H9 (cell line): Measurements from ENCODE around the gene HMOX1. TPM values are rescaled to one million over a fixed set of nuclear protein-coding genes. Genes with fewer than 3 reads are reported as not detected.

Experiments
- DNase-seq: peaks from one replicate; pipeline ENCODE4 v3.0.0-alpha.2; 2017
- H2AFZ ChIP-seq: one replicate; pipeline ENCODE4 v1.6.1; 2013; ENCODE audit warnings: mild to moderate bottlenecking, low read length, control low read depth, moderate library complexity
- H2AK5ac ChIP-seq: 2 replicates; pipeline ENCODE4 v1.6.1; 2013; ENCODE audit warnings: low read length, control low read depth, mixed read lengths; ENCODE audit not compliant: insufficient read length
- H2BK120ac ChIP-seq: one replicate; pipeline ENCODE4 v1.6.1; 2013; ENCODE audit warnings: low read depth, mild to moderate bottlenecking, low read length, control low read depth, inconsistent platforms; ENCODE audit not compliant: poor library complexity, severe bottlenecking
- H2BK12ac ChIP-seq: 2 replicates; pipeline ENCODE4 v1.6.1; 2013; ENCODE audit warnings: low read length, control low read depth, mixed read lengths, low read depth; ENCODE audit not compliant: insufficient read length
- H2BK15ac ChIP-seq: 2 replicates; pipeline ENCODE4 v1.6.1; 2013; ENCODE audit warnings: low read depth, low read length, control low read depth
- H2BK20ac ChIP-seq: one replicate; pipeline ENCODE4 v1.6.1; 2013; ENCODE audit warnings: low read depth, mild to moderate bottlenecking, low read length, control low read depth, inconsistent platforms; ENCODE audit not compliant: poor library complexity, severe bottlenecking
- H2BK5ac ChIP-seq: 2 replicates; pipeline ENCODE4 v1.6.1; 2013; ENCODE audit warnings: low read length, control low read depth, mixed read lengths; ENCODE audit not compliant: insufficient read length
- H3K14ac ChIP-seq: 2 replicates; pipeline ENCODE4 v1.6.1; 2013; ENCODE audit warnings: low read length, control low read depth; ENCODE audit not compliant: insufficient read depth
- H3K18ac ChIP-seq: 2 replicates; pipeline ENCODE4 v1.6.1; 2013; ENCODE audit warnings: low read depth, mild to moderate bottlenecking, mixed read lengths, low read length, control low read depth; ENCODE audit not compliant: insufficient read length
- H3K23ac ChIP-seq: 2 replicates; pipeline ENCODE4 v1.6.1; 2013; ENCODE audit warnings: low read length, control low read depth, mixed read lengths, low read depth; ENCODE audit not compliant: insufficient read length
- H3K23me2 ChIP-seq: 2 replicates; pipeline ENCODE4 v1.6.1; 2013; ENCODE audit warnings: low read depth, mild to moderate bottlenecking, mixed read lengths, low read length, control low read depth; ENCODE audit not compliant: insufficient read length, poor library complexity, severe bottlenecking
- H3K27ac ChIP-seq: 2 replicates; pipeline ENCODE4 v1.5.1; 2013; ENCODE audit warnings: low read length, control low read depth, mixed read lengths, low read depth; ENCODE audit not compliant: insufficient read length
- H3K27me3 ChIP-seq: 2 replicates; pipeline ENCODE4 v1.6.1; 2013; ENCODE audit warnings: low read length, control low read depth, inconsistent platforms; ENCODE audit not compliant: insufficient read depth
- H3K4ac ChIP-seq: 2 replicates; pipeline ENCODE4 v1.6.1; 2013; ENCODE audit warnings: low read depth, mild to moderate bottlenecking, control low read depth, inconsistent platforms, low read length, moderate library complexity
- H3K4me1 ChIP-seq: 2 replicates; pipeline ENCODE4 v1.6.1; 2013; ENCODE audit warnings: low read length, control low read depth, inconsistent platforms; ENCODE audit not compliant: insufficient read depth
- H3K4me2 ChIP-seq: 2 replicates; pipeline ENCODE4 v1.6.1; 2013; ENCODE audit warnings: low read length, control low read depth, mixed read lengths; ENCODE audit not compliant: insufficient read length, insufficient read depth
- H3K56ac ChIP-seq: 2 replicates; pipeline ENCODE4 v1.6.1; 2013; ENCODE audit warnings: low read depth, mild to moderate bottlenecking, mixed read lengths, low read length, control low read depth; ENCODE audit not compliant: insufficient read length
- H3K79me1 ChIP-seq: 2 replicates; pipeline ENCODE4 v1.6.1; 2013; ENCODE audit warnings: low read depth, mild to moderate bottlenecking, moderate library complexity, low read length, control low read depth, inconsistent platforms; ENCODE audit not compliant: insufficient read depth, poor library complexity, severe bottlenecking
- H3K79me2 ChIP-seq: 2 replicates; pipeline ENCODE4 v1.6.1; 2013; ENCODE audit warnings: low read length, control low read depth, inconsistent platforms; ENCODE audit not compliant: insufficient read depth
- H3K9ac ChIP-seq: 2 replicates; pipeline ENCODE4 v1.6.1; 2013; ENCODE audit warnings: low read length, control low read depth, mixed read lengths; ENCODE audit not compliant: insufficient read length; ENCODE audit errors: extremely low read depth
- H3K9me3 ChIP-seq: one replicate; pipeline ENCODE4 v1.6.1; 2013; ENCODE audit warnings: low read depth, low read length, inconsistent platforms; ENCODE audit not compliant: control insufficient read depth
- H3T11ph ChIP-seq: one replicate; pipeline ENCODE4 v1.6.1; 2013; ENCODE audit warnings: mild to moderate bottlenecking, low read length, control low read depth, inconsistent platforms
- H4K20me1 ChIP-seq: one replicate; pipeline ENCODE4 v1.6.1; 2013; ENCODE audit not compliant: control insufficient read depth, insufficient read length, insufficient read depth
- H4K5ac ChIP-seq: 2 replicates; pipeline ENCODE4 v1.6.1; 2013; ENCODE audit warnings: low read depth, mild to moderate bottlenecking, mixed read lengths, low read length, control low read depth; ENCODE audit not compliant: insufficient read length
- H4K8ac ChIP-seq: replicated peaks from 2 replicates; pipeline ENCODE4 v1.6.1; 2013; ENCODE audit warnings: low read length, control low read depth, mixed read lengths, low read depth; ENCODE audit not compliant: insufficient read length
- H4K91ac ChIP-seq: 2 replicates; pipeline ENCODE4 v1.6.1; 2013; ENCODE audit warnings: low read depth, mild to moderate bottlenecking, moderate library complexity, mixed read lengths, low read length, control low read depth; ENCODE audit not compliant: insufficient read length
- H3K27ac Mint-ChIP-seq, 3 experiments: 2 replicates in 2 of 3; 3 replicates in 1 of 3; pipeline ENCODE4 v1.8.0; 2020 to 2021; ENCODE audit warnings: mixed read lengths in 3 of 3, mild to moderate bottlenecking in 1 of 3, moderate library complexity in 1 of 3
- H3K27me3 Mint-ChIP-seq: 2 replicates; pipeline ENCODE4 v1.8.0; 2021; ENCODE audit warnings: low read depth, mild to moderate bottlenecking, moderate library complexity, mixed read lengths
- H3K36me3 Mint-ChIP-seq, 3 experiments: 2 replicates in 2 of 3; 3 replicates in 1 of 3; pipeline ENCODE4 v1.8.0; 2020 to 2021; ENCODE audit warnings: low read depth in 3 of 3, mixed read lengths in 3 of 3; ENCODE audit not compliant: insufficient read depth in 1 of 3
- H3K4me1 Mint-ChIP-seq, 2 experiments: 2 replicates each; pipeline ENCODE4 v1.8.0; 2020; ENCODE audit warnings: mixed read lengths in 2 of 2
- H3K4me3 Mint-ChIP-seq, 2 experiments: 2 replicates in 1 of 2; 3 replicates in 1 of 2; pipeline ENCODE4 v1.8.0; 2020 to 2021; ENCODE audit warnings: mild to moderate bottlenecking in 2 of 2, mixed read lengths in 2 of 2, moderate library complexity in 1 of 2
- H3K9me3 Mint-ChIP-seq, 2 experiments: 2 replicates in 1 of 2; 3 replicates in 1 of 2; pipeline ENCODE4 v1.8.0; 2020; ENCODE audit warnings: mild to moderate bottlenecking in 2 of 2, mixed read lengths in 2 of 2, moderate library complexity in 1 of 2
- CTCF ChIP-seq: fragments of 200-600 bp; sonication (generic); conservative IDR thresholded peaks from 3 replicates; pipeline ENCODE4 v1.8.0; 2021; ENCODE audit warnings: antibody characterized with exemption, mild to moderate bottlenecking
- WGBS: extraction: QIAGEN DNeasy Blood & Tissue Kit; methylation state at CpG from one replicate; pipeline ENCODE4 v1.1.7; 2013; ENCODE audit warnings: missing lambda C conversion rate, low lambda C conversion rate, mixed read lengths; ENCODE audit not compliant: insufficient read length; ENCODE audit errors: extremely low coverage; 5-methylcytosine and 5-hydroxymethylcytosine counted together
- total RNA-seq: library from RNA; stranded (reverse); gene quantifications from 2 replicates; pipeline ENCODE4 v1.2.1, GENCODE V29; 2021

Gene HMOX1
- total RNA-seq, 1 experiment from 2014 or later = 22.7 TPM

- H3K27me3 ChIP-seq = no peaks in the 10 kb centered on the region
These were observed 18.3 kb downstream of the HMOX1 start for GRCh38 chr22:35399114-35399677.

More at GRCh38 chr22:35399114-35399677, 18.3 kb downstream of the HMOX1 start:
- Mint-ChIP-seq H3K27me3 (no peaks in the 10 kb centered on the region), H3K9me3 (no peaks in the 10 kb centered on the region; a peak in 1 of 5 replicates), H3K27ac (peak overlapping the region; percentile 99 to 100 (median 100)), H3K36me3 (peaks cover 28 to 39% (median 32%) of the 10 kb centered on the region in 3 experiments), H3K4me1 (peaks cover 38 to 46% of the 10 kb centered on the region in 2 experiments), H3K4me3 (peak overlapping the region; percentile 98 to 99)
- H2BK20ac ChIP-seq = no peak overlapping the region
- H3K18ac ChIP-seq = peak overlapping the region; percentile 100
- TF ChIP-seq CTCF = peak; percentile 17; the same call in 1 of the 3 replicates
- H4K91ac ChIP-seq = peak overlapping the region; percentile 97
- peak overlapping the region; percentile 53 for H2BK15ac ChIP-seq
- H2BK5ac ChIP-seq = peak overlapping the region; percentile 100
- H2BK12ac ChIP-seq = peak overlapping the region; percentile 100
- H3K27ac ChIP-seq = peak overlapping the region; percentile 69
- H2BK120ac ChIP-seq = peak overlapping the region; percentile 98
- H3K23me2 ChIP-seq = peaks cover 13% of the 10 kb centered on the region
- peak overlapping the region; percentile 100 for H4K8ac ChIP-seq
- peak overlapping the region; percentile 84 for H3K23ac ChIP-seq
- no peaks in the 10 kb centered on the region for H3K9me3 ChIP-seq
- peaks cover 11% of the 10 kb centered on the region for H3K79me1 ChIP-seq
- H3T11ph ChIP-seq = peak overlapping the region; percentile 97
- no peak overlapping the region for H2AFZ ChIP-seq
- H3K14ac ChIP-seq = peak overlapping the region; percentile 99
- H3K4me1 ChIP-seq = no peaks in the 10 kb centered on the region; the same call in 1 of the 2 replicates
- peak overlapping the region; percentile 93 for H3K4me2 ChIP-seq
- H4K5ac ChIP-seq = peak overlapping the region; percentile 100
- peaks cover 8% of the 10 kb centered on the region; the same call in 1 of the 2 replicates for H3K79me2 ChIP-seq
- H3K56ac ChIP-seq = peak overlapping the region; percentile 100
- WGBS = no CpG with 5 or more reads among the region's 24 CpGs
- peak overlapping the region; percentile 99 for H3K9ac ChIP-seq
- no peaks in the 10 kb centered on the region for H4K20me1 ChIP-seq
- DNase-seq = peak; percentile 45
- H2AK5ac ChIP-seq = peak overlapping the region; percentile 96
- peak overlapping the region; percentile 100 for H3K4ac ChIP-seq
